ENCODE measurements around the gene NR4A3. TPM values are rescaled to one million over a fixed set of nuclear protein-coding genes. Genes with fewer than 3 reads are reported as not detected.
A peak's percentile ranks its signal among the peaks of the same experiment; 100 is the strongest.

Gene NR4A3
- total and polyA plus RNA-seq, 10 of the 15 experiments (the other 5 are each of a cell fraction or from before 2014, with no cell fraction given): 0.04 to 2.1 (median 0.64) TPM; not detected in 1

DNA sequence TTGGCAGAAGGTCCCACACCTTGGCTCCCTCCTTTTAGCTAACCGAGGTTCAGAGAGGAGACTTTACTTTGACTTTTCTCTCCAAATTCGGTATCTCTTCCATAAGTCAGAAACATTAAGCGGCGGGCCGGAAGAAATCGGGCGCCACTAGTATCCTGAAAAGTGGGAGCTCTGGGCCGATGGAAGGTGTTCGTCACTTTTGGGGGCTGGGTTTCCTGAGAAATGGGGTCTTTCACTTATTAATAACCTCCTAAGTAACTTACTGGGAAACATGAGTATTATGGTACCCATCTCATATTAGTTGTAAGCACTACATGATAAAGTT lies 85.5 kb downstream of the NR4A3 start:
- TF ChIP-seq ZBTB40 (IDR thresholded peaks at IDR 0.05; ENCODE audit: borderline replicate concordance) (0 out of 2 replicates have a peak, but pooled peaks have one; percentile 42), MLLT1 (IDR thresholded peaks at IDR 0.05) (peak; percentile 76), PAX8 (IDR thresholded peaks at IDR 0.05) (no peak)
- TF ChIP-seq, protein P1, sequence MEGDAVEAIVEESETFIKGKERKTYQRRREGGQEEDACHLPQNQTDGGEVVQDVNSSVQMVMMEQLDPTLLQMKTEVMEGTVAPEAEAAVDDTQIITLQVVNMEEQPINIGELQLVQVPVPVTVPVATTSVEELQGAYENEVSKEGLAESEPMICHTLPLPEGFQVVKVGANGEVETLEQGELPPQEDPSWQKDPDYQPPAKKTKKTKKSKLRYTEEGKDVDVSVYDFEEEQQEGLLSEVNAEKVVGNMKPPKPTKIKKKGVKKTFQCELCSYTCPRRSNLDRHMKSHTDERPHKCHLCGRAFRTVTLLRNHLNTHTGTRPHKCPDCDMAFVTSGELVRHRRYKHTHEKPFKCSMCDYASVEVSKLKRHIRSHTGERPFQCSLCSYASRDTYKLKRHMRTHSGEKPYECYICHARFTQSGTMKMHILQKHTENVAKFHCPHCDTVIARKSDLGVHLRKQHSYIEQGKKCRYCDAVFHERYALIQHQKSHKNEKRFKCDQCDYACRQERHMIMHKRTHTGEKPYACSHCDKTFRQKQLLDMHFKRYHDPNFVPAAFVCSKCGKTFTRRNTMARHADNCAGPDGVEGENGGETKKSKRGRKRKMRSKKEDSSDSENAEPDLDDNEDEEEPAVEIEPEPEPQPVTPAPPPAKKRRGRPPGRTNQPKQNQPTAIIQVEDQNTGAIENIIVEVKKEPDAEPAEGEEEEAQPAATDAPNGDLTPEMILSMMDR (IDR thresholded peaks at IDR 0.05 in 2 of 3, conservative IDR thresholded peaks at IDR 0.05 in 1 of 3; ENCODE audit: control insufficient read depth in 2 of 3, extremely low read depth in 1 of 3, insufficient read depth in 1 of 3, low read depth in 3 of 3, low read length in 3 of 3): no peak
- TF ChIP-seq, protein P2, sequence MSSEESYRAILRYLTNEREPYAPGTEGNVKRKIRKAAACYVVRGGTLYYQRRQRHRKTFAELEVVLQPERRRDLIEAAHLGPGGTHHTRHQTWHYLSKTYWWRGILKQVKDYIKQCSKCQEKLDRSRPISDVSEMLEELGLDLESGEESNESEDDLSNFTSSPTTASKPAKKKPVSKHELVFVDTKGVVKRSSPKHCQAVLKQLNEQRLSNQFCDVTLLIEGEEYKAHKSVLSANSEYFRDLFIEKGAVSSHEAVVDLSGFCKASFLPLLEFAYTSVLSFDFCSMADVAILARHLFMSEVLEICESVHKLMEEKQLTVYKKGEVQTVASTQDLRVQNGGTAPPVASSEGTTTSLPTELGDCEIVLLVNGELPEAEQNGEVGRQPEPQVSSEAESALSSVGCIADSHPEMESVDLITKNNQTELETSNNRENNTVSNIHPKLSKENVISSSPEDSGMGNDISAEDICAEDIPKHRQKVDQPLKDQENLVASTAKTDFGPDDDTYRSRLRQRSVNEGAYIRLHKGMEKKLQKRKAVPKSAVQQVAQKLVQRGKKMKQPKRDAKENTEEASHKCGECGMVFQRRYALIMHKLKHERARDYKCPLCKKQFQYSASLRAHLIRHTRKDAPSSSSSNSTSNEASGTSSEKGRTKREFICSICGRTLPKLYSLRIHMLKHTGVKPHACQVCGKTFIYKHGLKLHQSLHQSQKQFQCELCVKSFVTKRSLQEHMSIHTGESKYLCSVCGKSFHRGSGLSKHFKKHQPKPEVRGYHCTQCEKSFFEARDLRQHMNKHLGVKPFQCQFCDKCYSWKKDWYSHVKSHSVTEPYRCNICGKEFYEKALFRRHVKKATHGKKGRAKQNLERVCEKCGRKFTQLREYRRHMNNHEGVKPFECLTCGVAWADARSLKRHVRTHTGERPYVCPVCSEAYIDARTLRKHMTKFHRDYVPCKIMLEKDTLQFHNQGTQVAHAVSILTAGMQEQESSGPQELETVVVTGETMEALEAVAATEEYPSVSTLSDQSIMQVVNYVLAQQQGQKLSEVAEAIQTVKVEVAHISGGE (CRISPR knock-in tag; IDR thresholded peaks at IDR 0.05): no peak
- Histone ChIP-seq H2AFZ (ENCODE audit: control insufficient read depth, low read depth, low read length) (peak overlapping the region; percentile 90), H3K4me1 (ENCODE audit: control insufficient read depth, insufficient read depth, low read length) (peaks cover 5% of the 10 kb centered on the region; the same call in 1 of the 2 replicates), H3K27me3 (replicated peaks in 1 of 2; ENCODE audit: control insufficient read depth in 2 of 2, insufficient read depth in 2 of 2, low read length in 1 of 2) (no peaks in the 10 kb centered on the region), H3K27ac (ENCODE audit: control insufficient read depth, insufficient read depth) (peak overlapping the region; percentile 92), H3K9ac (ENCODE audit: control insufficient read depth, insufficient read depth, low read length) (peak overlapping the region; percentile 91), H4K20me1 (ENCODE audit: control insufficient read depth, insufficient read depth) (no peaks in the 10 kb centered on the region), H3K36me3 (ENCODE audit: control insufficient read depth in 2 of 2, insufficient read depth in 2 of 2, low read length in 1 of 2) (no peaks in the 10 kb centered on the region), H3K4me2 (ENCODE audit: control insufficient read depth, insufficient read depth) (peak overlapping the region; percentile 56), H3K9me3 (replicated peaks; ENCODE audit: control insufficient read depth, insufficient read depth, low read length) (no peaks in the 10 kb centered on the region; the same call in 2 of the 3 replicates), H3K79me2 (ENCODE audit: control insufficient read depth, insufficient read depth, low read length) (peaks cover 17% of the 10 kb centered on the region), H3K4me3 (peak overlapping the region; percentile 91)
- ATAC-seq: no peak
- FAIRE-seq: no peak
- ChIA-PET CTCF (interaction anchor here (0.6 to 3.8 kb wide), 5 partner anchors 11 to 374 kb away, joined by 3 to 14 read pairs (median 3); no protein-coding TSS in a partner anchor), POLR2A (no interaction called here), SMC1A (ENCODE audit: uncharacterized antibody, unreplicated experiment) (interaction anchor here (0.6 to 2.9 kb wide), 4 partner anchors 11 to 82 kb away, joined by 3 to 9 read pairs (median 3); no protein-coding TSS in a partner anchor), RAD21 (ENCODE audit: unreplicated experiment) (interaction anchor here (0.7 to 2.4 kb wide), 4 partner anchors 45 to 88 kb away, joined by 3 to 8 read pairs (median 3); no protein-coding TSS in a partner anchor)
- no peak for DNase-seq (ENCODE audit: low read depth, low spot score)
- intact Hi-C loops (cut with micrococcal nuclease; ENCODE audit: unreplicated experiment): loop anchor here (2.0 kb wide), 2 partner anchors 38 to 82 kb away; no protein-coding TSS in a partner anchor
- in situ Hi-C loops (cut with MboI): no loop called here
- no TSS peak for BruUV-seq (replicated peaks)
- WGBS (ENCODE audit: insufficient coverage, insufficient replicate concordance, low lambda C conversion rate, missing lambda C conversion rate): 0% methylated on average over 9 of the region's 9 CpGs

Measured in GM12878 (cell line).